Neural progenitor cell (in vitro differentiated cells): ENCODE data around the gene GPR12. TPM values are rescaled to one million over a fixed set of nuclear protein-coding genes. Genes with fewer than 3 reads are reported as not detected.

Experiments
- DNase-seq: peaks from one replicate; pipeline ENCODE4 v3.0.0-alpha.2; 2016; ENCODE audit warnings: low spot score
- H2AFZ ChIP-seq: fragments of 200-600 bp; sonication (generic); replicated peaks from 2 replicates; pipeline ENCODE4 v1.6.1; 2016; ENCODE audit warnings: antibody characterized with exemption
- H3F3A ChIP-seq: fragments of 200-600 bp; sonication (generic); 2 replicates; pipeline ENCODE4 v1.6.1; 2016; ENCODE audit warnings: antibody characterized with exemption, low read depth
- H3K27ac ChIP-seq: fragments of 200-600 bp; sonication (generic); 2 replicates; pipeline ENCODE4 v1.5.1; 2016; ENCODE audit warnings: mild to moderate bottlenecking
- H3K27me3 ChIP-seq: fragments of 200-600 bp; sonication (generic); 2 replicates; pipeline ENCODE4 v1.6.1; 2016; ENCODE audit warnings: mild to moderate bottlenecking, moderate library complexity
- H3K36me3 ChIP-seq: fragments of 200-600 bp; sonication (generic); 2 replicates; pipeline ENCODE4 v1.5.1; 2016
- H3K4me1 ChIP-seq: fragments of 200-600 bp; sonication (generic); 2 replicates; pipeline ENCODE4 v1.6.1; 2016; ENCODE audit warnings: mixed run types
- H3K4me2 ChIP-seq: fragments of 200-600 bp; sonication (generic); 2 replicates; pipeline ENCODE4 v1.6.1; 2016
- H3K4me3 ChIP-seq: fragments of 200-600 bp; sonication (generic); 2 replicates; pipeline ENCODE4 v1.5.1; 2016
- H3K79me2 ChIP-seq: fragments of 200-600 bp; sonication (generic); 2 replicates; pipeline ENCODE4 v1.6.1; 2016; ENCODE audit warnings: low read depth
- H3K9ac ChIP-seq: fragments of 200-600 bp; sonication (generic); 2 replicates; pipeline ENCODE4 v1.6.1; 2016
- H3K9me3 ChIP-seq: fragments of 200-600 bp; sonication (generic); 2 replicates; pipeline ENCODE4 v1.5.1; 2016; ENCODE audit warnings: low read depth
- H4K20me1 ChIP-seq: fragments of 200-600 bp; sonication (generic); 2 replicates; pipeline ENCODE4 v1.6.1; 2016; ENCODE audit warnings: low read depth
- H3K27ac Mint-ChIP-seq: 3 replicates; pipeline ENCODE4 v1.8.0; 2021; ENCODE audit warnings: mixed read lengths
- H3K27me3 Mint-ChIP-seq: 2 replicates; pipeline ENCODE4 v1.8.0; 2022; ENCODE audit warnings: low read depth, mild to moderate bottlenecking, inconsistent platforms, moderate library complexity, mixed read lengths; ENCODE audit not compliant: insufficient read depth
- H3K36me3 Mint-ChIP-seq: 3 replicates; pipeline ENCODE4 v1.8.0; 2021; ENCODE audit warnings: mixed read lengths
- H3K4me1 Mint-ChIP-seq: 3 replicates; pipeline ENCODE4 v1.8.0; 2021; ENCODE audit warnings: mixed read lengths
- H3K4me3 Mint-ChIP-seq: 3 replicates; pipeline ENCODE4 v1.8.0; 2021; ENCODE audit warnings: mild to moderate bottlenecking, moderate library complexity, mixed read lengths
- H3K9me3 Mint-ChIP-seq: 3 replicates; pipeline ENCODE4 v1.8.0; 2020; ENCODE audit warnings: mixed read lengths
- EZH2 ChIP-seq: fragments of 200-600 bp; sonication (generic); IDR thresholded peaks from 2 replicates; pipeline ENCODE4 v1.6.1; 2017; ENCODE audit warnings: antibody characterized with exemption, mild to moderate bottlenecking, moderate library complexity
- EZH2phosphoT487 ChIP-seq: fragments of 200-600 bp; sonication (generic); IDR thresholded peaks from 2 replicates; pipeline ENCODE4 v1.6.1; 2017; ENCODE audit warnings: antibody characterized with exemption
- total RNA-seq: library from RNA; depleted of rRNA; stranded (reverse); fragments of >200 nt; gene quantifications from 2 replicates; pipeline ENCODE4 v1.2.3, GENCODE V29; 2015; ENCODE audit warnings: low replicate concordance
- TF ChIP-seq, protein P1 (sequence below): fragments of 200-600 bp; sonication (generic); IDR thresholded peaks from 2 replicates; pipeline ENCODE4 v1.5.1; 2017; ENCODE audit warnings: antibody characterized with exemption, mild to moderate bottlenecking

GPR12 gene
- total RNA-seq, 1 donor from 2014 or later = not detected

DNA sequence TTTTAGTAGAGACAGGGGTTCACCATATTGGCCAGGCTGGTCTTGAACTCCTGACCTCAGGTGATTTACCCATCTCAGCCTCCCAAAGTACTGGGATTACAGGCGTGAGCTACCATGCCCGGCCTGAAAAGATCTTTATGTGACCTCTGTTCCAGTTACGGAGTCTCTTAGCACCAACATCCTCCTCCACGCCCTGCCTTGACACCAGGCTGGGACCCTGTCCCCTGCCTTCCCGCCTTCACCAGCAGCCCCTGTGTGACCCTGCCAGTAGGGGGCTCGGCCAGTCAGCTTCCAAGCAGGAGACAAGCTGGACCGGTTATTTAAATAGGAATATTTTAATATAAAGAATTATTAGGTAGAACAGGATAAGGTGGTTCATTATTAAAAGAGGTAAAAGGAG is 54.2 kb downstream of the GPR12 start:
- H3K27ac ChIP-seq = no peak overlapping the region
- TF ChIP-seq EZH2 (no peak), EZH2phosphoT487 (no peak)
- TF ChIP-seq, protein P1, sequence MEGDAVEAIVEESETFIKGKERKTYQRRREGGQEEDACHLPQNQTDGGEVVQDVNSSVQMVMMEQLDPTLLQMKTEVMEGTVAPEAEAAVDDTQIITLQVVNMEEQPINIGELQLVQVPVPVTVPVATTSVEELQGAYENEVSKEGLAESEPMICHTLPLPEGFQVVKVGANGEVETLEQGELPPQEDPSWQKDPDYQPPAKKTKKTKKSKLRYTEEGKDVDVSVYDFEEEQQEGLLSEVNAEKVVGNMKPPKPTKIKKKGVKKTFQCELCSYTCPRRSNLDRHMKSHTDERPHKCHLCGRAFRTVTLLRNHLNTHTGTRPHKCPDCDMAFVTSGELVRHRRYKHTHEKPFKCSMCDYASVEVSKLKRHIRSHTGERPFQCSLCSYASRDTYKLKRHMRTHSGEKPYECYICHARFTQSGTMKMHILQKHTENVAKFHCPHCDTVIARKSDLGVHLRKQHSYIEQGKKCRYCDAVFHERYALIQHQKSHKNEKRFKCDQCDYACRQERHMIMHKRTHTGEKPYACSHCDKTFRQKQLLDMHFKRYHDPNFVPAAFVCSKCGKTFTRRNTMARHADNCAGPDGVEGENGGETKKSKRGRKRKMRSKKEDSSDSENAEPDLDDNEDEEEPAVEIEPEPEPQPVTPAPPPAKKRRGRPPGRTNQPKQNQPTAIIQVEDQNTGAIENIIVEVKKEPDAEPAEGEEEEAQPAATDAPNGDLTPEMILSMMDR = peak; percentile 23
- H3K4me1 ChIP-seq = no peaks in the 10 kb centered on the region
- no peaks in the 10 kb centered on the region for H4K20me1 ChIP-seq
- no peaks in the 10 kb centered on the region for H3F3A ChIP-seq
- Mint-ChIP-seq H3K4me1 (no peaks in the 10 kb centered on the region), H3K27ac (no peak overlapping the region), H3K4me3 (no peak overlapping the region), H3K9me3 (no peaks in the 10 kb centered on the region), H3K36me3 (no peaks in the 10 kb centered on the region), H3K27me3 (peaks cover 2% of the 10 kb centered on the region)
- peaks cover 6% of the 10 kb centered on the region for H3K9me3 ChIP-seq
- H3K9ac ChIP-seq = no peak overlapping the region
- H3K4me3 ChIP-seq = no peak overlapping the region
- no peaks in the 10 kb centered on the region for H3K79me2 ChIP-seq
- no peak overlapping the region for H2AFZ ChIP-seq
- H3K4me2 ChIP-seq = no peak overlapping the region
- DNase-seq = no peak
- peaks cover 6% of the 10 kb centered on the region for H3K36me3 ChIP-seq
- H3K27me3 ChIP-seq = no peaks in the 10 kb centered on the region

DNA sequence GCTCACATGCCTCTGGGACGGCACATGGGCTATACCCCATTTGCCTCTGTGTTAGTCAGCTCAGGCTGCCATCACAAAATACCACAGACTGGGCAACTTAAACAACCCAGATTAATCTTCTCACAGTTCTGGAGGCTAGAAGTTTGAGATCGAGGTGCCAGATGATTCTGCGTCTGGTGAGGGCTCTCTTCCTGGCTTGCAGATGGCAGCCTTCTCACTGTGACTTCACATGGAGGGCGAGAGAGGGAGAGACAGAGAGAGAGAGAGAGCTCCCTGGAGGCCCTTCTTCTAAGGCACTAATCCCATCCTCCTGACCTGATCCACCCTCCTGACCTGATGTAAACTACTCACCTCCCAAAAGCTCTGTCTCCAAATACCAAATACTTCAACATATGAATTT is 55.0 kb downstream of the GPR12 start:
- no peak for DNase-seq
- H3K4me2 ChIP-seq = no peak overlapping the region
- no peaks in the 10 kb centered on the region for H3K4me1 ChIP-seq
- no peaks in the 10 kb centered on the region for H3K36me3 Mint-ChIP-seq
- H3K9me3 Mint-ChIP-seq = no peaks in the 10 kb centered on the region
- H2AFZ ChIP-seq = no peak overlapping the region
- H3K79me2 ChIP-seq = no peaks in the 10 kb centered on the region
- H3K27ac Mint-ChIP-seq = no peak overlapping the region
- H3K4me3 ChIP-seq = no peak overlapping the region
- H3K27me3 Mint-ChIP-seq = peaks cover 2% of the 10 kb centered on the region
- H3K9ac ChIP-seq = no peak overlapping the region
- peaks cover 6% of the 10 kb centered on the region for H3K9me3 ChIP-seq
- TF ChIP-seq EZH2phosphoT487 (no peak), EZH2 (no peak)
- TF ChIP-seq, protein P1 = no peak
- H3K27ac ChIP-seq = no peak overlapping the region
- no peaks in the 10 kb centered on the region for H3F3A ChIP-seq
- peaks cover 6% of the 10 kb centered on the region for H3K36me3 ChIP-seq
- H3K4me1 Mint-ChIP-seq = no peaks in the 10 kb centered on the region
- no peak overlapping the region for H3K4me3 Mint-ChIP-seq
- H3K27me3 ChIP-seq = no peaks in the 10 kb centered on the region
- no peaks in the 10 kb centered on the region for H4K20me1 ChIP-seq

Other genes starting within 250 kb of the GPR12 start
- gene WASF3, start 203.1 kb downstream of the GPR12 start, total RNA-seq = 89.2 and 106 TPM in 2 replicates